CD4-positive, alpha-beta T cell treated with Interferon alpha-2 for 1 hour (primary cell): Measurements from ENCODE around the gene SLC25A21.
"Not testable (repeated sequence)": the region's sequence is repeated elsewhere in the genome, so short reads cannot be mapped to it uniquely, and the experiment has no call there.

Experiments
- DNase-seq, 2 donors: peaks; one replicate each; pipeline ENCODE4 v3.0.0-alpha.2; 2020 to 2022

SLC25A21 gene

DNA sequence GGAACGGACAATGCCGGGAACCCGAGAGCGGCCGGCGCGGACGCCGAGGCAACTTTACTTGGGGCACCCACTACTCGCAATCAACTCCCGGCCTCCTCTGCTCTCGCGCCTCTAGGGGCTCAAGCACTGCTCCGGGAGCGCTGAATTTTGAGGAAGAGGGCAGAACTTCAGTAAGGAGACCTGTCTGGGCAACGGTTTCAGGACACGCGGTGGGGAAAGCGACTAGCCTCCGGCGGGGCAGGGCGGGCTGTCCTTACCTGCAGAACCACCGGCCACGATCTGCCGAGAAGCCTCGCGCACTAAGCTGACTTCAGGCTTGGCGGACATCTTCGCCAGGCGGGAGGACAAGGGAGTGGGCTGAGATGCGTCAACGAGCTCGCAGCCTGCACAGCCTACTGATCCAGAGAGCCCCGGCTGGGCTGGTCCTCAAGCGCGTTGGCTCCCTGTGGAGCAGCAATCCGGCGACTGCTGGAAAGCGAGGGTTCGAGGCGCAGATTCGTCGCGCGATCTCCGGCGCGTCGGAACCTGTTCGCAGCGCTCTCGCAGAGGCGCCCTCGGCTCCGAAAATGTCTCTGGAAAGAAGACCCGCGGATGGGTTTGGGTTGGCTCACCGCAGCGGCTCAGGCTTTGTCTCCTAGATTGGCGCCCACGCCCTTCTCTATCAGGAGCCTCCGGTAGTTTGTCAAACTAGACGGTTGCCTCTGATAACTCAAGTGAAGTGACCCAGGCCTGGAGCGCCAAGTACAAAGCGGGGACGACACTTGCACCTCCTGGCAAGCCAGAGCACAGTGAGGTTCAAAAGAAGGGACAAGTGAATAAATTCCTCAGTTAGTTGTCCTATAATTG, at the start of gene SLC25A21:
TSS of gene SLC25A21 (minus strand) at position 583 of the 846 bp plus-strand sequence.
- no peak for DNase-seq

- no peak for DNase-seq
These were observed 48.7 kb upstream of the SLC25A21 start for GRCh38 chr14:37221073-37221472.

- no peak for DNase-seq
These were observed 42.9 kb upstream of the SLC25A21 start for GRCh38 chr14:37215345-37215744.

GRCh38 chr14:37213016-37213415, 40.6 kb upstream of the SLC25A21 start:
- DNase-seq, result no peak

DNA sequence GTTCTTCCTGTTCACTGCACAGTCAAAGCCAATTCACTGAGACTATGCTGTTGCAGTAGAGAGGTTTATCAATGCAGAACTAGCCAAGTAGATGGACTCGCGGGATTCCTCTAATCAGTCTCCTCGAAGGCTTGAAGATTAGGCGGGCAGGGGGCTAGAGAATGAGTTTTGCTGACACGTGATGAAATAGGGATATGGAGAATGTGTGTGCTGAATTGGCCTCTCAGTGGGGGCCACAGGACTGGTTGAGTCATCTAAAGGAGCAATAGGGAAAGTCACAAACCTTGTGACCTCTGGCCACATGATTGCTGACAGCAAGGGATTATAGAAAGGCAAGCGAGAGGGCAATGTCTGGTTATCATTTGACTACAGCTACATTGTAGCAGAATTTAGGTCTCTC, 38.0 kb upstream of the SLC25A21 start:
- no peak for DNase-seq

DNA sequence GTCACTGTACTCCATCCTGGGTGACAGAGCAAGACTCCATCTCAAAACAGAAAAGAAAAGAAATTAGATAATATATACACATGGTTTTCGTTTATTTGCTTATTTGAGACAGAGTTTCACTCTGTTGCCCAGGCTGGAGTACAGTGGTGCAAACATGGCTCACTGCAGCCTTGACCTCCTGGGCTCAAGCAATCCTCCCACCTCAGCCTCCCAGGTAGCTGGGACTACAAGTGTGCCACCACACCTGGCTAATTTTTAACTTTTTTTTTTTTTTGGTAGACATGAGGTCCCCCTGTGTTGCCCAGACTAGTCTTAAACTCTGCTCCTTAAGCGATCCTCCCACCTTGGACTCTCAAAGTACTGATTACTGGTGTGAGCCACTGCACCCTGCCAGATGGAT, 37.2 kb upstream of the SLC25A21 start:
- DNase-seq, result not testable (repeated sequence)

- DNase-seq, result not testable (repeated sequence)
These were observed 33.5 kb upstream of the SLC25A21 start for GRCh38 chr14:37205623-37206605.

GRCh38 chr14:37203423-37203822, 31.0 kb upstream of the SLC25A21 start:
- DNase-seq, result no peak

DNA sequence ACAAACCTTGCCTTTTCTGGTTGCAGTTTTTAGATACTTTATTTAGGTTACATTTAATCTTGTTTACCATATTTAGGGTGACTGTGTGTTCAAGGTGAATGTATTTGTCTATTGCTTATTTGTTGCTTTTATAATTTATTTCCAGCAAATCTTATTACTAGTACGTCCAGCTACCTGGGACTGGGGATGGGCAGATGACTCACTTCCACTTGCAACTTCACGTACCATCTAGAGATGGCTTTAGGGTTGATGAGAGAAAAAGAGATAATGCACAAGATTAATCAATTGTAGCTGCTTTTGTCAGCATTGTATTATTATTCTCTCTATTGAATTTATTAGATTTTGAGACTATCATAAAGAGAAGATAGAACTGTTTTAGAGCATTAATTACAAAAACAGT, 30.4 kb upstream of the SLC25A21 start:
- no peak for DNase-seq

DNA sequence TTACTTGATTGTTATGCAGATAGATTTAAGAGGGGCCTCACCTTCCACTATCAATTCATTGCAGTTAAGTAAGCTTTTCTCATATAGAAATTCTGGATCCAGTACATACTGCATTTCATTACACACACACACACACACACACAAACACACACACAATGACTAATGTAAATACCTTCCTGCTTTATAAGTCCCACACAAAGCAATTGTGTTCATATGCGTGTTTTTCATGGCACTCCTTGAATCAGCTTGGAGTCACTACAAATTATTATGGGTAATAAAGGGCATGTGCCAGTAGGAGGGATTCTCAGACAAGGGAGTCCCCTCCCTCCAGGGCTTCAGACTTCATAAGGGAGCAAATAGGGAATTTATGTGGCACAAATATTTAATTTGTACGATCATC, 29.9 kb upstream of the SLC25A21 start:
- no peak for DNase-seq

DNA sequence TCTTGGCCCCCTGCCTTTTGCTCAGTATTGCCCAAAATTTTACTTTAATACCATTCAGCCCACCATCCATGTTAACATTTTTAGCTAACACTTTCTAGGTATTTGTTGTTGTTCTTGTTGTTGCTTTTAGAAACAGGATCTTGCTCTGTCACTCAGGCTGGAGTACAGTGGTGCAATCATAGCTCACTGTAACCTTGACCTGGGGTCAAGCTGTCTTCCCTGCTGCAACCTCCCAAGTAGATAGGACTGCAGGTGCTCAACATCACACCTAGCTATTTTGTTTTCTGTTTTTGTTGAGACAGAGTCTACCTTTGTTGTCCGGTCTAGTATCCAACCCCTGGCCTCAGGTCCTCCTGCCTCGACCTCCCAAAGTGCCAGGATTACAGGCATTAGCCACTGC, 29.3 kb upstream of the SLC25A21 start:
- DNase-seq, result no peak

GRCh38 chr14:37198907-37199306, 26.5 kb upstream of the SLC25A21 start:
- no peak for DNase-seq

- no peak for DNase-seq
These were observed 25.8 kb upstream of the SLC25A21 start for GRCh38 chr14:37198273-37198598.

- DNase-seq, result peak in 1 of 2 donors; percentile 19
These were observed 25.2 kb upstream of the SLC25A21 start, which contains the start of gene MIPOL1 for GRCh38 chr14:37197421-37198272. TSS of gene MIPOL1 (plus strand) at chr14:37197937. CDS start at chr14:37247889, 49,952 bp downstream.

DNA sequence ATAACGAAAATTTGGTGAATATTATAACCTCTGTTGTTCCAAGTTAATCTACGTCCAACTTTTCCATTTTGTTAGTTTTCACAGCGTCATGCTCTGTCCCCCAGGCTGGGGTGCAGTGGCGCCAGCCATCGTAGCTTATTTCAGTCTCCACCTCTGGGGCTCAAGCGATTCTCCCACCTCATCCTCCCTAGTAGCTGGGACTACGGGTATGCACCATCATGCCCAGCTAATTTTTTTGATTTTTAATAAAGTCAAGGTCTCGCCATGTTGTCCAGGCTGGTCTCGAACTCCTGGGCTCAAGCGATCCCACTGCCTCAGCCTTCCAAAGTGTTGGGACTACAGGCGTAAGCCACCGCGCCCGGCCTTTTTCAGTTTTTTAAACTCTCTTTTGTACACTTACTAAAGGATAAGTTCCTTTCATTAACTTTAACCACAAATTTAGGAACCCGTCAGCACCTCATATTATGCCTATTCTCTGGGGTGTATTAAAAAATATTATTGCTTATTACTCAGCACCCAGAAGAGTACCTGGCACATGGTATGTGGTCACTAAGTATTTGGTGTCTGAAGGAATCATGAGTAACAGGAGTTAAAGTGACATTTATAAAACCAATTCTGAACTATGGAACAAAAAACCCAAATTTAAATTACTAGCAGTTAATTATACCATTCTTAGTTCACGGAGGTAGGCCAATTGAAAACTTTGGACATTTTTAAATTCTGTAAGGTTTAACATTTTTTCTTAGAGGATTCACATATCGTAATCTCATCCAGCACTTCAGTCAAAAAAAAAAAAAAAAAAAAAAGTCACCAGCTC, 24.4 kb upstream of the SLC25A21 start:
- DNase-seq, result no peak

- no peak for DNase-seq
These were observed 22.9 kb upstream of the SLC25A21 start for GRCh38 chr14:37195327-37195726.

DNA sequence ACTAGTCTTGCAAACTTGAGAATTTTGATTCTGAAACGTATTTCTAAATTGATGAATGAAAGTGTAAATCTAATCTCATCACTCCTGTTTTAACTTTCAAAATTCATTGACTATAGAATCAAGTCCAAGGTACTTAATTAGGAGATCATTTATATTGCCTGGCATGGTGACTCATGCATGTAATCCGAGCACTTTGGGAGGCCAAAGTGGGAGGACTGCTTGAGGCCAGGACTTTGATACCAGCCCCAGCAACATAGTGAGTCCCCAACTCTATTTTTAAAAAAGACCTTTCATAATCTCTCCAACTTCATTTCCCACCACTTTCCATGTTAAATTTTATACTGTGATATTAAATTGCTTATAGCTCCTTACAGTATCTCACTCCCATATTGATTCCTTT, 22.3 kb upstream of the SLC25A21 start:
- DNase-seq, result no peak

DNA sequence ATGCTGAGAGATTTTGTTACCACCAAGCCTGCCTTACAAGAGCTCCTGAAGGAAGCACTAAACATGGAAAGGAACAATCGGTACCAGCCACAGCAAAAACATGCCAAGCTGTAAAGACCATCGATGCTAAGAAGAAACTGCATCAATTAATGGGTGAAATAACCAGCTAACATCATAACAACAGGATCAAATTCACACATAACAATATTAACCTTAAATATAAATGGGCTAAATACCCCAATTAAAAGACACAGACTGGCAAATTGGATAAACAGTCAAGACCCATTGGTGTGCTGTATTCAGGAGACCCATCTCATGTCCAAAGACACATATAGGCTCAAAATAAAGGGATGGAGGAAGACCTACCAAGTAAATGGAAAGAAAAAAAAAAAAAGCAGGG, 17.3 kb upstream of the SLC25A21 start:
- DNase-seq, result not testable (repeated sequence)

DNA sequence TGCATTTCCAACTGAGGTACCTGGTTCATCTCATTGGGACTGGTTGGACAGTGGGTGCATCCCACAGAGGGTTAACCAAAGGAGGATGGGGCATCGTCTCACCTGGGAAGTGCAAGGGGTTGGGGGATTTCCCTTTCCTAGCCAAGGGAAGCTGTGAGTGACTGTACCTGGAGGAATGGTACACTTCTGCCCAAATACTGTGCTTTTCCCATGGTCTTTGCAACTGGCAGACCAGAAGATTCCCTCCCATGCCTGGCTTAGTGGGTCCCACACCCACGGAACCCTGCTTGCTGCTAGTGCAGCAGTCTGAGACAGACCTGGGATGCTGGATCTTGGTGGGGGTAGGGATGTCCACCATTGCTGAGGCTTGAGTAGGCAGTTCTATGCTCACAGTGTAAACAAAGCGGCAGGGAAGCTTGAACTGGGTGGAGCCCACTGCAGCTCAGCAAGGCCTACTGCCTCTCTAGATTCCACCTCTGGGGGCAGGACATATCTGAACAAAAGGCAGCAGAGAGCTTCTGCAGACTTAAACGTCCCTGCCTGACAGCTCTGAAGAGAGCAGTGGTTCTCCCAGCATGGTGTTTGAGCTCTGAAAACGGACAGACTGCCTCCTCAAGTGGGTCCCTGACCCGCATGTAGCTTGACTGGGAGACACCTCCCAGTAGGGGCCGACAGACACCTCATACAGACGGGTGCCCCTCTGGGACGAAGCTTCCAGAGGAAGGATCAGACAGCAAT, 15.6 kb upstream of the SLC25A21 start:
- not testable (repeated sequence) for DNase-seq

DNA sequence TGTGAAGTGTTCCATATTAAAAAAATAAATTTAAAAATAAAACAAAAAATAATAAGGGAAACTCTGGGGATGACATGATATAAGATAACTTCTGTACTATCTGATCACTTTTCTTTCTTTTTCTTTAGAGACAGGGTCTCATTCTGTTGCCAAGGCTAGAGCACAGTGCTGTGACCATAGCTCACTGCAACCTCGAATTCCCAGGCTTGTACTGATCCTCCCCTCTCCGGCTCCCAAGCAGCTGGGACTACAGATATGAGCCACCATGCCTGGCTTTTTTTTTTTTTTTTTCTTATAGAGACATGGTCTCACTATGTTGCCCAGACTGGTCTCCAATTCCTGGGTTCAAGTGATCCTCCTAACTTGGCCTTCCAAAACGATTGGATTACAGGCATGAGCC, 14.9 kb upstream of the SLC25A21 start:
- no peak for DNase-seq

- DNase-seq, result no peak
These were observed 14.5 kb upstream of the SLC25A21 start for GRCh38 chr14:37186865-37187264.
